HL-60 (cell line): ENCODE measurements around the gene UBE2E2.

ENCODE experiments used
- GABPA ChIP-seq: IDR thresholded peaks from 2 replicates; pipeline ENCODE4 v1.6.1; 2012; ENCODE audit warnings: low read depth
- TF ChIP-seq, protein P1 (sequence below): IDR thresholded peaks from one replicate; pipeline ENCODE4 v1.5.1; 2011; ENCODE audit warnings: low read length, control low read depth, inconsistent platforms; ENCODE audit not compliant: insufficient read depth

DNA sequence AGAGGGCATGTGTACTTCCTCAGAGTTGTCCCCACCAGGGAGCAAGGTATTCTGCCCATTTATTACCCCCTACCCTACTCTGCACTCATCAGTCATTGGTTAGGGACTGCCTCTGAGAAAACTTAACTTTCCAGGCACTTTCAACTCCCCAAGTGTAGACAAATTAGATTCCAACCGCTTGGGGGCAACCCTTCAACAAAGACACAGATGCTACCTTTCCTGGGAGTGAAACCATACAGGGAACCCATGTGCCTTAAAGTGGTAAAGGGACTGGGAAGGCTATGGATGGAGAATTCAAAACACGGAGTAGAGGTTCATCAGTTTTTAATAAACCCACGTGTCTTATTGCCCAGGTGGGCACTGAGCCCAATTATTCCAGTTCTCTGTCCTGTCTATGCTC lies 19.4 kb upstream of the UBE2E2 start:
- TF ChIP-seq, protein P1, sequence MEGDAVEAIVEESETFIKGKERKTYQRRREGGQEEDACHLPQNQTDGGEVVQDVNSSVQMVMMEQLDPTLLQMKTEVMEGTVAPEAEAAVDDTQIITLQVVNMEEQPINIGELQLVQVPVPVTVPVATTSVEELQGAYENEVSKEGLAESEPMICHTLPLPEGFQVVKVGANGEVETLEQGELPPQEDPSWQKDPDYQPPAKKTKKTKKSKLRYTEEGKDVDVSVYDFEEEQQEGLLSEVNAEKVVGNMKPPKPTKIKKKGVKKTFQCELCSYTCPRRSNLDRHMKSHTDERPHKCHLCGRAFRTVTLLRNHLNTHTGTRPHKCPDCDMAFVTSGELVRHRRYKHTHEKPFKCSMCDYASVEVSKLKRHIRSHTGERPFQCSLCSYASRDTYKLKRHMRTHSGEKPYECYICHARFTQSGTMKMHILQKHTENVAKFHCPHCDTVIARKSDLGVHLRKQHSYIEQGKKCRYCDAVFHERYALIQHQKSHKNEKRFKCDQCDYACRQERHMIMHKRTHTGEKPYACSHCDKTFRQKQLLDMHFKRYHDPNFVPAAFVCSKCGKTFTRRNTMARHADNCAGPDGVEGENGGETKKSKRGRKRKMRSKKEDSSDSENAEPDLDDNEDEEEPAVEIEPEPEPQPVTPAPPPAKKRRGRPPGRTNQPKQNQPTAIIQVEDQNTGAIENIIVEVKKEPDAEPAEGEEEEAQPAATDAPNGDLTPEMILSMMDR = no peak
- TF ChIP-seq GABPA = no peak
